ENCODE measurements around the gene APCDD1L.

APCDD1L gene

DNA sequence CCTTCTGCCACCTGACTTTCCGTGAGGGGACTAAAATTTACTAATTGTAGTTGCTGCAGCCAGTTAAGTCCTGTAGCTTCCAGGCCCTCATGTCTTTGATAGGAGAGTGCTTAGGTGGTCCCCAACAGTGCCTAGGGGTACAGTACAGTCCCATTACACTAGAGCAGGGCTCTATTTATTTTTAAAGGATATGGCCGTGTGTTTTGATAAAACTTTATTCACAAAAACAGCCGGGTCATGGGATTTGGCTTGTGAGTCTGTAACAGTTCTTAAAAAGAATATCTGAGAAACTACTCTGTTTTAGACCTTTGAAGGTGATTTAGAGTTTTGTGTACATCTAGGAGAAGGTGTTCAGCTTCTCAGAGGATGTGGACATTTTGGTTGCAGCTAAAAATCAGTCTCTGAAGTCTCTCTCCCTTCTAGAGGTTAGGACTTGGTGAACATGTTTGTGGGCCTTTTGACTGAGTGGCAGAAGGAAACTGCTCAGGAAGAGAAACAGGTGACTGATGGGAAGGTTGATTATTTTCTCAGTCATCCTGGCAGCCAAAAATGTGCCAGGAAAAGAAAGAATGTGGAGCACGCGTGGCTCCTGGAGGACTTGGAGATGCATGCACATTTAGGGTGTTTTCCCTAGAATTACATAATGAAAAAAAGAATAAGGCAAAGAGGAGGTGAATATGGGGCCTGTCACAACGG, 68.8 kb downstream of the APCDD1L start:
- H2AFZ ChIP-seq (ENCODE audit: low read length), result no peak overlapping the region
- TF ChIP-seq EZH2 (IDR thresholded peaks at IDR 0.05; ENCODE audit: borderline replicate concordance, low read length), result no peak
- TF ChIP-seq, protein P1, sequence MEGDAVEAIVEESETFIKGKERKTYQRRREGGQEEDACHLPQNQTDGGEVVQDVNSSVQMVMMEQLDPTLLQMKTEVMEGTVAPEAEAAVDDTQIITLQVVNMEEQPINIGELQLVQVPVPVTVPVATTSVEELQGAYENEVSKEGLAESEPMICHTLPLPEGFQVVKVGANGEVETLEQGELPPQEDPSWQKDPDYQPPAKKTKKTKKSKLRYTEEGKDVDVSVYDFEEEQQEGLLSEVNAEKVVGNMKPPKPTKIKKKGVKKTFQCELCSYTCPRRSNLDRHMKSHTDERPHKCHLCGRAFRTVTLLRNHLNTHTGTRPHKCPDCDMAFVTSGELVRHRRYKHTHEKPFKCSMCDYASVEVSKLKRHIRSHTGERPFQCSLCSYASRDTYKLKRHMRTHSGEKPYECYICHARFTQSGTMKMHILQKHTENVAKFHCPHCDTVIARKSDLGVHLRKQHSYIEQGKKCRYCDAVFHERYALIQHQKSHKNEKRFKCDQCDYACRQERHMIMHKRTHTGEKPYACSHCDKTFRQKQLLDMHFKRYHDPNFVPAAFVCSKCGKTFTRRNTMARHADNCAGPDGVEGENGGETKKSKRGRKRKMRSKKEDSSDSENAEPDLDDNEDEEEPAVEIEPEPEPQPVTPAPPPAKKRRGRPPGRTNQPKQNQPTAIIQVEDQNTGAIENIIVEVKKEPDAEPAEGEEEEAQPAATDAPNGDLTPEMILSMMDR (IDR thresholded peaks at IDR 0.05; ENCODE audit: low read length), result no peak
- no peaks in the 10 kb centered on the region for H4K20me1 ChIP-seq (ENCODE audit: insufficient read depth, low read length)
- no peak overlapping the region for H3K4me2 ChIP-seq (ENCODE audit: low read length)
- peaks cover 68% of the 10 kb centered on the region for H3K36me3 ChIP-seq (ENCODE audit: insufficient read depth, low read length)
- H3K27ac ChIP-seq (ENCODE audit: low read depth, low read length, poor library complexity, severe bottlenecking), result peak overlapping the region; percentile 38
- H3K79me2 ChIP-seq (ENCODE audit: insufficient read depth, low read length), result no peaks in the 10 kb centered on the region
- no peaks in the 10 kb centered on the region for H3K4me1 ChIP-seq (ENCODE audit: insufficient read depth, low read length, severe bottlenecking)
- no peaks in the 10 kb centered on the region for H3K27me3 ChIP-seq (ENCODE audit: insufficient read depth, low read length)
- H3K9me2 ChIP-seq (ENCODE audit: low read depth, low read length), result no peaks in the 10 kb centered on the region
- H3K9ac ChIP-seq (ENCODE audit: low read length), result no peak overlapping the region
- no peaks in the 10 kb centered on the region for H3K9me3 ChIP-seq (ENCODE audit: low read length)
- H3F3A ChIP-seq (ENCODE audit: insufficient read depth, low read length), result no peaks in the 10 kb centered on the region
- H3K4me3 ChIP-seq (ENCODE audit: low read depth, low read length, poor library complexity, severe bottlenecking), result no peak overlapping the region

DNA sequence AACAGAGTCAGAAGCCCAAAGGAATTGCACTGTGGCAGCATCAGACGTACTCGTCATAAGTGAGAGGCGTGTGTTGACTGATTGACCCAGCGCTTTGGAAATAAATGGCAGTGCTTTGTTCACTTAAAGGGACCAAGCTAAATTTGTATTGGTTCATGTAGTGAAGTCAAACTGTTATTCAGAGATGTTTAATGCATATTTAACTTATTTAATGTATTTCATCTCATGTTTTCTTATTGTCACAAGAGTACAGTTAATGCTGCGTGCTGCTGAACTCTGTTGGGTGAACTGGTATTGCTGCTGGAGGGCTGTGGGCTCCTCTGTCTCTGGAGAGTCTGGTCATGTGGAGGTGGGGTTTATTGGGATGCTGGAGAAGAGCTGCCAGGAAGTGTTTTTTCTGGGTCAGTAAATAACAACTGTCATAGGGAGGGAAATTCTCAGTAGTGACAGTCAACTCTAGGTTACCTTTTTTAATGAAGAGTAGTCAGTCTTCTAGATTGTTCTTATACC, 70.4 kb downstream of the APCDD1L start:
- no peak overlapping the region for H3K27ac ChIP-seq (ENCODE audit: low read depth, low read length, poor library complexity, severe bottlenecking)
- H3K9me3 ChIP-seq (ENCODE audit: low read length), result no peaks in the 10 kb centered on the region
- no peak overlapping the region for H2AFZ ChIP-seq (ENCODE audit: low read length)
- no peaks in the 10 kb centered on the region for H3K4me1 ChIP-seq (ENCODE audit: insufficient read depth, low read length, severe bottlenecking)
- no peak overlapping the region for H3K4me2 ChIP-seq (ENCODE audit: low read length)
- no peaks in the 10 kb centered on the region for H3K27me3 ChIP-seq (ENCODE audit: insufficient read depth, low read length)
- no peaks in the 10 kb centered on the region for H3K79me2 ChIP-seq (ENCODE audit: insufficient read depth, low read length)
- no peaks in the 10 kb centered on the region for H3F3A ChIP-seq (ENCODE audit: insufficient read depth, low read length)
- H3K4me3 ChIP-seq (ENCODE audit: low read depth, low read length, poor library complexity, severe bottlenecking), result no peak overlapping the region
- H3K9ac ChIP-seq (ENCODE audit: low read length), result no peak overlapping the region
- no peaks in the 10 kb centered on the region for H3K9me2 ChIP-seq (ENCODE audit: low read depth, low read length)
- peaks cover 59% of the 10 kb centered on the region for H3K36me3 ChIP-seq (ENCODE audit: insufficient read depth, low read length)
- no peaks in the 10 kb centered on the region for H4K20me1 ChIP-seq (ENCODE audit: insufficient read depth, low read length)
- TF ChIP-seq, protein P1 (IDR thresholded peaks at IDR 0.05; ENCODE audit: low read length), result no peak
- no peak for TF ChIP-seq EZH2 (IDR thresholded peaks at IDR 0.05; ENCODE audit: borderline replicate concordance, low read length)

GRCh38 chr20:58441723-58442122, 73.5 kb downstream of the APCDD1L start:
- H3K36me3 ChIP-seq (ENCODE audit: insufficient read depth, low read length), result peaks cover 66% of the 10 kb centered on the region
- H4K20me1 ChIP-seq (ENCODE audit: insufficient read depth, low read length), result no peaks in the 10 kb centered on the region
- no peaks in the 10 kb centered on the region for H3K79me2 ChIP-seq (ENCODE audit: insufficient read depth, low read length)

More at GRCh38 chr20:58441723-58442122, 73.5 kb downstream of the APCDD1L start:
- Histone ChIP-seq H3K9me3 (ENCODE audit: low read length) (no peaks in the 10 kb centered on the region), H3K4me2 (ENCODE audit: low read length) (no peak overlapping the region), H3K27ac (ENCODE audit: low read depth, low read length, poor library complexity, severe bottlenecking) (no peak overlapping the region), H3K27me3 (ENCODE audit: insufficient read depth, low read length) (no peaks in the 10 kb centered on the region), H3K9me2 (ENCODE audit: low read depth, low read length) (no peaks in the 10 kb centered on the region), H3K9ac (ENCODE audit: low read length) (no peak overlapping the region), H3K4me3 (ENCODE audit: low read depth, low read length, poor library complexity, severe bottlenecking) (no peak overlapping the region), H3F3A (ENCODE audit: insufficient read depth, low read length) (no peaks in the 10 kb centered on the region), H2AFZ (ENCODE audit: low read length) (no peak overlapping the region), H3K4me1 (ENCODE audit: insufficient read depth, low read length, severe bottlenecking) (no peaks in the 10 kb centered on the region)
- TF ChIP-seq, protein P1 (IDR thresholded peaks at IDR 0.05; ENCODE audit: low read length), result no peak
- TF ChIP-seq EZH2 (IDR thresholded peaks at IDR 0.05; ENCODE audit: borderline replicate concordance, low read length), result no peak
